Hippocampal formation (tissue), 2 donors: ENCODE results near the gene DOCK4.
"Not testable (repeated sequence)": the region's sequence is repeated elsewhere in the genome, so short reads cannot be mapped to it uniquely, and the experiment has no call there.

Experiments
- DNase-seq, 2 donors: peaks; one replicate each; lab custom pipeline; 2025; lab: John Stamatoyannopoulos, UW

The DOCK4 gene

DNA sequence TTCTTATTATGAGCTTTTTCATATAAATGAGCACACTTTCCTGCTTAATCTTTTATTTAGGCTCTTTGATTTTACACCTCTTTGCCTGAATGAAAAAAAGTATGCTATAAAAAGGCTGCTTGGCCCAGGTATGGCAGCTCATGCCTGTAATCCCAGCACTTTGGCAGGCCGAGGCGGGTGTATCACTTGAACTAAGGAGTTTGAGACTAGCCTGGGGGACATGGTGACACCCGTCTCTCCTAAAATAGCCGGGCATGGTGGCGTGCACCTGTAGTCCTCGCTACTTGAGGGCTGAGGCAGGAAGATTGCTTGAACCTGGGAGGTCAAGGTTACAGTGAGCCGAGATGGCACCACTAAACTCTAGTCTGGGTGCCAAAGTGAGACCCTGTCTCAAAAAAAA lies 72.9 kb downstream of the DOCK4 start:
- DNase-seq, result no peak

- DNase-seq, result peak in 1 of 2 donors; percentile 49
These were observed 74.0 kb downstream of the DOCK4 start for GRCh38 chr7:112132051-112132694.

DNA sequence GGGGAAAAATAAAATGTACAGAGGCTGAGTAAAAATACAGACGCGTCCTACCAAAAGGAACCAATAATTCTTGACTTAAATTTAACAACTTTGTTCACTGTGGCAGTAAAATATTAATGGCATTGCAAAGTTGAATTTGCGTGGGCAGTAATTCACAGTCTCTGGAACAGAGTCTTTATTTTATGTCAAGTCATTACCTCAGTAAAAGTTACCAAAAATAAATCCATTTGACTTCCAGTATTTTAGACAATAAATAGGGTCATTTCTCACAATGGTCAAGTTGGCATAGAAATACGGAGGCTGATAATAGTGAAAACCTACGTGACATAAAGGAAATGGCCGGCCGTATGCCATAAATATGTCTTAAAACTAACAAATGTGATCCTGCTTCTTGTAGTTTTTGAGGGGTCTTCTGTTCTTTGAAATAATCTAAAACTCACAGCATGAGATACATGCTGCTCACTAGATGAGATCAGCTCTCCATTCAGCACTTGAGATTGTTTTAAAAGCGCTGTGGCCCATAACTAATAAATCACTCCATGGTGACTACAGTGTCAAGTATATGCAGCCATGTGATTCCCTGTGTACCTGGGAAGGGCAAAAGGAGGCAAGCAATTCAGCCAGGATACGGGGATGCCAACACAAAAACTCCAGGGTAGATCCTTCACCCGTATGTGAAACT lies 75.3 kb downstream of the DOCK4 start:
- DNase-seq, result no peak

DNA sequence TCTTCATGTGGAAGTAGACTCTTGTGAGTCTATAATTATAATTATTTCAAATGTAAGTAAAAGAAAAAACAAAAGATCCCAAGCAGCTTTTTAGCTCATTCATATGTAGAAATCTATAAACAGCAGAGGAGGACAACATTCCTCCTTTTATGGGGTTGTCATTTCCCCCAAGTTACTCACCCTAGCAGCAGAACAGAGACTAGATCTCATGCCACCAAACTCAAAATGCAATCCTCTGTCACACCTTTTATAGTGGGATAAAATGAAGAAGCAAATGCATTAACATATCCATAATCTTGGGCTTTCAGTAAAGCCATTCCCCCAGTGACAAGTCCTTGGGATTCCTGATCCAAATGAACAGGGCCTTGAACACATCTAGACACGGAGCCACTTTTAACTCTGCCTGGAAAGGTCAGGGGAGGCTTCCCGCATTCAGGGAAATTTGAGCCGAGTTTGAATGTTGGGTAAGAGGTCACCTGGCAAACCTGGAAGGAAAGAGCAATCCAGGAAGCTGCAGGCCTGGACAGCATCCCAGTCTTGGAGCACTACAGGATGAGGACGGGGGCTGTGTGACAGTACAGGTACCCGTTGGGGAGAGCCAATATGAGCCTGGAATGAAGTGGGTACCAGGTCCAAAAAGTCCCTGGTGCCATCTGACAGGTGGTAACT lies 76.4 kb downstream of the DOCK4 start:
- no peak for DNase-seq

- DNase-seq, result not testable (repeated sequence)
These were observed 77.5 kb downstream of the DOCK4 start for GRCh38 chr7:112128461-112129425.

DNA sequence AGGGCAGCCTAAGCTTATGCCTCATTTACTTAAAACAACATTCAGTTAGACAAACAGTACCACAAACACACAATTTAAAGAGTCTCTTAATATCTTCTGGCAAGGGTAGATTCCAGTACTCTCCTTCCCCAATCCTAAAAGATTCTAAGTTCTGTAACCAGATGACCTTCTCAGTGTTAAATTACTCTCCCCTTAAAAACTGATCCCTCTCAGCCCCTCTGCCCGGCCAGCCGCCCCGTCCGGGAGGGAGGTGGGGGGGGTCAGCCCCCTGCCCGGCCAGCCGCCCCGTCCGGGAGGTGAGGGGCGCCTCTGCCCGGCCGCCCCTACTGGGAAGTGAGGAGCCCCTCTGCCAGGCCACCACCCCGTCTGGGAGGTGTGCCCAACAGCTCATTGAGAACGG lies 78.2 kb downstream of the DOCK4 start:
- not testable (repeated sequence) for DNase-seq

GRCh38 chr7:112125250-112125649 lies 80.9 kb downstream of the DOCK4 start:
- DNase-seq, result peak in 1 of 2 donors; percentile 89

GRCh38 chr7:112124061-112124766 lies 82.0 kb downstream of the DOCK4 start:
- DNase-seq, result no peak

GRCh38 chr7:112122798-112123197 lies 83.4 kb downstream of the DOCK4 start:
- DNase-seq, result no peak

GRCh38 chr7:112122144-112122543 lies 84.1 kb downstream of the DOCK4 start:
- DNase-seq, result no peak

DNA sequence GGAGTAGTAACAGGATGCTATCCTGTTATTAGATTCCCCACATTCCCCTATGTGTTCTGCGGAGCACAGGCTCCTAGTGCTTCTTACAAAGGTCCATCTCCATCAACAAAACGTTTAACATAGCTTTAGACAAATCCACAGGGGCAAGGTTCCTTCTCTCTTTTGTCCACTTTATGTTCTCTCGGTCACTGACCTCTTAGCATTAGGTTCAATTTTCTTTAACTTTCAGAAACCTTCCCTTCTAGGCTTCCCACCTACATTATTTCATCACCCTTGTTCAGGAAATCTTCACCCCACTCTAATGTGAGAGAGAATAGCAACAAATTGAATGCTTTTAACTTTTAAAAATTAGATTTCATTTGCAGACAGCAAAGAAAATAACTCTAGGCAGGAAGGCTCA lies 84.9 kb downstream of the DOCK4 start:
- no peak for DNase-seq

GRCh38 chr7:112120696-112121217 lies 85.4 kb downstream of the DOCK4 start:
- no peak for DNase-seq

DNA sequence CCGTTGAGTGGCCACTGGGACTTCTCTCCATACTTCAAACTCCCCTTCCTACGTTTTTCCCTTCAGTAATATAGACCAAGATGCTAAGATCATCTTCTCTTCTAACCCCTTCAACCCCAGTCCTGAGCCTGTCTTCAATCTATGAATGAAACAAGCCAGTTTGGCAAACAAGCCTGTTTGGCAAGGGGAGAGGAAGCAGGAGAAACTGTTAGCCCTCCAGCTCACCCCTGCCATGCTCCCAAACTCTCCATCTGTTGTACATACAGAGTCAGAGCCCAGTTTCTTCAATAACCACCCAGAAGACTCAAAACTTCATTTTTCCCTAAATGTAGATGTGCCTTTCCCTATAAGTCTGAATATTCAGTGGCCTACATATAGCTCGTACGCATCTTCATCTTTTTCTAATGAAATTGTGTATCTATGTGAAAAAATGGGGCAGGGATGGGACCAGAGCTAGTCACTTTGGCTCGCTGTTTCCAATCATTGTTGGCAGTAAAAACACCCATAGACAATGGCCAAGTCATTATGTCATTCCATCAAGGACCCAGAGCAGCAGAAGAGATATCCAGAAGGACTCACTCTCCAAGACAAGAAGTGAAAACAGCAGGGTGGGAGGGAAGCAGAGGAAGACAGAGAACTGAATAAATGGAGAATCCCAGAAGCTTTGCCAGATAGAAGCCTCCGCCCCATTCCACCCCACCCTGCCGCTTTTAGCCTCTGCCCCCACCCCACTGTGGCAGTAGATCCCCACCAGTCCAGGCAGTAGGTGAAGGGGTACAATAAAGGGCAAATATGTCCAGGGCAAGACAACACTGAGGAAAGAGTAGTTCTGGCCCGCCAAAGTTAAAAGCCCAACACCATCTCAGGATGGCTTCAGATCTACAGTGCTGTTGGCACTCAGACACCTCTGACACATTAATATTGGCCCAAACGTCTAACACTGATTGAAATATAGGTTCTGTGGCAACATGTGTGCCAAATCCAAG lies 87.3 kb downstream of the DOCK4 start:
- DNase-seq, result no peak

DNA sequence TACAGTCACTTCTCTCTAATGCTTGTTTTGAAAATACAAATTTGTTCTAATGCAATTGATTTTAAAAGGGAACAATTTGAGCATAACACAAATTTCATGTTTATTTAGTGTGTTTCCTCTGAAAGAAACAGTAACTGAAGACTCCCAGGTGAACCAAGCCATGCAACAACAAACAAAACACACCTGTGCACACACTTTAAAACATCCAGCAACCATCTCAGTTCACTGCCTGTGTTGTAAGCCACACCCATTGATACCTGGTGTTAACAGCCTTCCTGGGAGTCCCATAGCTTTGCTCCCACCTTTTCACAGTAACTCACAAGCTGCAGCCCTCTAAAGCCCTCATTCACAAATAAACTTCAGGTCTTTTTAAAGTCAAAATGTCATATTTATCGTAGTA lies 89.3 kb downstream of the DOCK4 start:
- no peak for DNase-seq

DNA sequence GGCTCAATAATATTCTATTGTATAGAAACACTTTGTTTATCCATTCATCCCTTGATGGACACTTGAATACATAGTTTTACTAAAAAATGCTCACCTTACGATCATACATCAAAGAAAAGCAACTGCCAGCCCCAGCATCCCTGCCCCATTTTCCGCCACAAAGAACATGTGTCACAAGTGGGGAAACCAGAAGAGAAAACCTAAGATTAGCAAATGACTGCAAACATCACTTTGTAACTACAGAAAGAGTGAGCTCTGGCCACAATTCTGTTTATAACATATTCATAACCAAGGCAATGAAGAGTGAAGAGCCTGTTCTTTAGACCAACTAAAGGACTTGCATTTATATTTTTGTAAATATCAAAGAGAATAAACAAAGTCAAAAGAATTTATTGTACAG lies 89.8 kb downstream of the DOCK4 start:
- DNase-seq, result no peak

DNA sequence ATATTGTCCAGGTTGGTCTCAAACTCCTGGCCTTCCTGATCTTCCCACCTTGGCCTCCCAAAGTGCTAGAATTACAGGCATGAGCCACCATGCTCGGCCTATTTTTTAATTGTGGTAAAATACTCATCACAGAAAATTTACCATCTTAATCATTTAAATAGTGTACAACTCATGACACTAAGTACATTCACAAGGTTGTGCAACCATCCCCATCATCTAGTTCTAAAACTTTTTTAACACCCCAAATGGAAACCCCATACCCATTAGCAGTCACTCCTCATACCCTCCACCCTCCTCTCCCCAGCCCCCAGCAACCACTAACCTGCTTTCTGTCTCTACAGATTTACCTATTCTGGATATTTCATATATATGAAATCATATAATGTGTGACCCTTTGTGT lies 90.3 kb downstream of the DOCK4 start:
- DNase-seq, result no peak

DNA sequence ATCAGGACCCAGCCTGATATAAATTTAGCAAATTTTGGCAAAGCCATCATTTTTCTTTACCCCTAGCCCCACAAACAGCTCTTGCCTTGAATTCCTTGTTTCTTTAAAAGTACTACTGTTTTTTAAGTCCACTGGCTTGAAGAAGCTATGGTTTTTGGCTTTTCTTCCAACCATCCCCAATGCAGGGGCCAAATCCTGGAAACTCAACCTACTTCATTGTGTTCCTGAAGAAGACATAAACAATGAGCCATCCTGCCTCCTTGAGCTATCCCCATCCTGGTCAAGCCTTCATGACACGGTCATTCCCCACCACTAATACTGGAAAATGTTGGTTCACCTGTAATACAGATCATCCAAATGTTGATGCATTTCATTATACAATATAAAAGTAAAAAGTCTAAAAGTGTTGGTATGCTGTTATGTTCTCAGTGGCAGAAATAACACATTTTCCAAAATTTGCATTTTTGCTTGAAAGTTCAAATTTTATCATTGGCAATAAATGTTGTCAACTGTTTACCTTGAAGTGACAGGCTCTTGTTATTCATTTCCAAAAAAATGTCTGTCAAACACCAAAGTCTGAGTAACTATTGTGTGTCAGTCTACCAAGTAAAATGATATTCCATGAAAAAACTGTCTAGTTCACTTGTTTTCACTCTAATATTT lies 92.2 kb downstream of the DOCK4 start:
- DNase-seq, result no peak

- peak; percentile 50 to 88 for DNase-seq
These were observed 93.4 kb downstream of the DOCK4 start for GRCh38 chr7:112112822-112113255.

DNA sequence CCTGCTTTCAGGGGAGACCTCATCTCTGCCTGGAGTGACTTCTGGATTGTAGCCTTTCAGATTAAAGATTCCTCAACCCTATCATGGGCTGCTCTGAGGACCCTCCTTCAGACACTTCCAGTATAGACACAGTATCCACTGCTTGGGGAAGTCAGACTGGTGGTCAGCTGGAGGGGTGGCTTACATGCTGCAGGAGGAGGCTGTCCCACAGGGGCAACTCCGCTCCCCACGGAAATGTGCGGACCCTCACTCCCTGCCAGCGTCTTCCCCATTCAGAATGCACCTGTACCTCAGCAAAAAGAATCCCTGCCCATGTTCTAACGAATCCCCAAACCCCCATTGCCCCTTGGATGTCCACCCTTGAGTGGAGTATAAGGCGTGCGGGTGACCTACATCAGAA lies 95.5 kb downstream of the DOCK4 start:
- DNase-seq, result no peak
